ENCODE results near the gene ZFP3. TPM values are rescaled to one million over a fixed set of nuclear protein-coding genes. Genes with fewer than 3 reads are reported as not detected.
"Not testable (repeated sequence)": the region's sequence is repeated elsewhere in the genome, so short reads cannot be mapped to it uniquely, and the experiment has no call there.

Gene ZFP3
- total and polyA plus RNA-seq, 2 donors (not counting 1 experiment from before 2014, with no cell fraction given), result 2.6 to 3.1 TPM

- Histone ChIP-seq H3K4me3 (replicated peaks in 1 of 4; ENCODE audit: control extremely low read depth in 1 of 4, insufficient read depth in 1 of 4, low read depth in 3 of 4, low read length in 4 of 4) (no peak overlapping the region), H2AFZ (ENCODE audit: low read length) (no peak overlapping the region), H3K4me1 (ENCODE audit: control insufficient read depth, extremely low read depth, insufficient read depth, low read length) (no peaks in the 10 kb centered on the region), H3K36me3 (ENCODE audit: control insufficient read depth, insufficient read depth, low read length) (no peaks in the 10 kb centered on the region), H3K79me2 (ENCODE audit: control insufficient read depth, insufficient read depth, low read length) (no peaks in the 10 kb centered on the region), H3K9ac (ENCODE audit: insufficient read depth, low read length) (no peak overlapping the region), H3K27ac (ENCODE audit: insufficient read depth, low read length) (no peak overlapping the region), H3K9me3 (ENCODE audit: control insufficient read depth, insufficient read depth, low read depth, low read length) (no peaks in the 10 kb centered on the region), H3K27me3 (ENCODE audit: control insufficient read depth, insufficient read depth, low read length) (no peaks in the 10 kb centered on the region), H3K4me2 (ENCODE audit: extremely low read depth, insufficient read depth, low read length) (no peak overlapping the region), H4K20me1 (ENCODE audit: control insufficient read depth, extremely low read depth, insufficient read depth, low read length) (no peaks in the 10 kb centered on the region)
- TF ChIP-seq, protein P1, sequence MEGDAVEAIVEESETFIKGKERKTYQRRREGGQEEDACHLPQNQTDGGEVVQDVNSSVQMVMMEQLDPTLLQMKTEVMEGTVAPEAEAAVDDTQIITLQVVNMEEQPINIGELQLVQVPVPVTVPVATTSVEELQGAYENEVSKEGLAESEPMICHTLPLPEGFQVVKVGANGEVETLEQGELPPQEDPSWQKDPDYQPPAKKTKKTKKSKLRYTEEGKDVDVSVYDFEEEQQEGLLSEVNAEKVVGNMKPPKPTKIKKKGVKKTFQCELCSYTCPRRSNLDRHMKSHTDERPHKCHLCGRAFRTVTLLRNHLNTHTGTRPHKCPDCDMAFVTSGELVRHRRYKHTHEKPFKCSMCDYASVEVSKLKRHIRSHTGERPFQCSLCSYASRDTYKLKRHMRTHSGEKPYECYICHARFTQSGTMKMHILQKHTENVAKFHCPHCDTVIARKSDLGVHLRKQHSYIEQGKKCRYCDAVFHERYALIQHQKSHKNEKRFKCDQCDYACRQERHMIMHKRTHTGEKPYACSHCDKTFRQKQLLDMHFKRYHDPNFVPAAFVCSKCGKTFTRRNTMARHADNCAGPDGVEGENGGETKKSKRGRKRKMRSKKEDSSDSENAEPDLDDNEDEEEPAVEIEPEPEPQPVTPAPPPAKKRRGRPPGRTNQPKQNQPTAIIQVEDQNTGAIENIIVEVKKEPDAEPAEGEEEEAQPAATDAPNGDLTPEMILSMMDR (conservative IDR thresholded peaks at IDR 0.05 in 1 of 2, IDR thresholded peaks at IDR 0.05 in 1 of 2; ENCODE audit: low read depth in 1 of 2, low read length in 2 of 2), result no peak
- TF ChIP-seq EZH2 (IDR thresholded peaks at IDR 0.05; ENCODE audit: low read length, missing control alignments), result no peak
- no peak for DNase-seq (ENCODE audit: low read depth in 2 of 2)
Measured at GRCh38 chr17:5128905-5129535, 50.8 kb downstream of the ZFP3 start.

DNA sequence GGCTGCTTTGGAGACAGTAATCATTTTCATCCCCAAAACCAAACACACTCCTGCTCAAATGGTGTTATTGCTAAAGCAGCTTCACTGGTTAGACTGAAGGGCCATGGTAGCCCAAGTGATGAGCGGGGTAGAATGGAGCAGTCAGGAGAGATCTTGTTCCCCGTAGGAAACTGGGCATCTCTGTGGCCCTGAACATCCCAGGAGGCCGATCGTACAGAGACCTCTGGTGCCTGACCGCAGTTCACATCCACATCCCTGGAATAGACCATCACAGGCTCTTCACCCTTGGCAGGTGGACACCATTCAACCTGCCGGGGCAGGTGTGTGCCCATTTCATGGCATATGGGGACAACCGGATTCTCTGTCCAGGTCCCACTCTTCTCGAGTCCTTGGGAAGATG is 51.5 kb downstream of the ZFP3 start:
- DNase-seq (ENCODE audit: low read depth in 2 of 2); H3K4me2 ChIP-seq (ENCODE audit: extremely low read depth, insufficient read depth, low read length); H3K4me3 ChIP-seq (replicated peaks in 1 of 4; ENCODE audit: control extremely low read depth in 1 of 4, insufficient read depth in 1 of 4, low read depth in 3 of 4, low read length in 4 of 4): not testable (repeated sequence)

GRCh38 chr17:5130261-5130660 is 52.0 kb downstream of the ZFP3 start:
- not testable (repeated sequence) for H3K9ac ChIP-seq (ENCODE audit: insufficient read depth, low read length); H3K27me3 ChIP-seq (ENCODE audit: control insufficient read depth, insufficient read depth, low read length); H4K20me1 ChIP-seq (ENCODE audit: control insufficient read depth, extremely low read depth, insufficient read depth, low read length); H3K27ac ChIP-seq (ENCODE audit: insufficient read depth, low read length); H2AFZ ChIP-seq (ENCODE audit: low read length); H3K36me3 ChIP-seq (ENCODE audit: control insufficient read depth, insufficient read depth, low read length); H3K4me2 ChIP-seq (ENCODE audit: extremely low read depth, insufficient read depth, low read length); DNase-seq (ENCODE audit: low read depth in 2 of 2); H3K4me3 ChIP-seq (replicated peaks in 1 of 4; ENCODE audit: control extremely low read depth in 1 of 4, insufficient read depth in 1 of 4, low read depth in 3 of 4, low read length in 4 of 4); H3K4me1 ChIP-seq (ENCODE audit: control insufficient read depth, extremely low read depth, insufficient read depth, low read length); H3K9me3 ChIP-seq (ENCODE audit: control insufficient read depth, insufficient read depth, low read depth, low read length); H3K79me2 ChIP-seq (ENCODE audit: control insufficient read depth, insufficient read depth, low read length)

More for the DNA sequence above, 51.5 kb downstream of the ZFP3 start:
- H3K4me1 ChIP-seq (ENCODE audit: control insufficient read depth, extremely low read depth, insufficient read depth, low read length); H3K27ac ChIP-seq (ENCODE audit: insufficient read depth, low read length); H3K36me3 ChIP-seq (ENCODE audit: control insufficient read depth, insufficient read depth, low read length); H3K79me2 ChIP-seq (ENCODE audit: control insufficient read depth, insufficient read depth, low read length); H3K9ac ChIP-seq (ENCODE audit: insufficient read depth, low read length); H3K9me3 ChIP-seq (ENCODE audit: control insufficient read depth, insufficient read depth, low read depth, low read length); H3K27me3 ChIP-seq (ENCODE audit: control insufficient read depth, insufficient read depth, low read length); H2AFZ ChIP-seq (ENCODE audit: low read length); H4K20me1 ChIP-seq (ENCODE audit: control insufficient read depth, extremely low read depth, insufficient read depth, low read length): not testable (repeated sequence)

- not testable (repeated sequence) for H3K9ac ChIP-seq (ENCODE audit: insufficient read depth, low read length); H3K4me3 ChIP-seq (replicated peaks in 1 of 4; ENCODE audit: control extremely low read depth in 1 of 4, insufficient read depth in 1 of 4, low read depth in 3 of 4, low read length in 4 of 4); H2AFZ ChIP-seq (ENCODE audit: low read length); H4K20me1 ChIP-seq (ENCODE audit: control insufficient read depth, extremely low read depth, insufficient read depth, low read length); H3K4me2 ChIP-seq (ENCODE audit: extremely low read depth, insufficient read depth, low read length); H3K36me3 ChIP-seq (ENCODE audit: control insufficient read depth, insufficient read depth, low read length); H3K4me1 ChIP-seq (ENCODE audit: control insufficient read depth, extremely low read depth, insufficient read depth, low read length); H3K79me2 ChIP-seq (ENCODE audit: control insufficient read depth, insufficient read depth, low read length); H3K27ac ChIP-seq (ENCODE audit: insufficient read depth, low read length); DNase-seq (ENCODE audit: low read depth in 2 of 2); H3K27me3 ChIP-seq (ENCODE audit: control insufficient read depth, insufficient read depth, low read length); H3K9me3 ChIP-seq (ENCODE audit: control insufficient read depth, insufficient read depth, low read depth, low read length)
Measured at GRCh38 chr17:5130687-5131086, 52.4 kb downstream of the ZFP3 start.
